Activated CD4-positive, alpha-beta T cell treated with anti-CD3 and anti-CD28 coated beads, Interleukin-2, amount 50 U/mL, for 24 hours (primary cell): ENCODE measurements around the gene DNAH3.

ENCODE experiments used
- DNase-seq, 2 donors: peaks; one replicate each; pipeline ENCODE4 v3.0.0-alpha.2; 2020; ENCODE audit warnings: low read depth in 1 of 2, low spot score in 1 of 2

The DNAH3 gene

GRCh38 chr16:20887207-20887606 lies 263.4 kb downstream of the DNAH3 start:
- DNase-seq: no peak

GRCh38 chr16:20886320-20886719 lies 264.3 kb downstream of the DNAH3 start:
- no peak for DNase-seq

GRCh38 chr16:20884240-20884556 lies 266.4 kb downstream of the DNAH3 start:
- no peak for DNase-seq

- DNase-seq: no peak
These were observed 266.9 kb downstream of the DNAH3 start for GRCh38 chr16:20883554-20884239.
